ENCODE results near the gene TNRC18. TPM values are rescaled to one million over a fixed set of nuclear protein-coding genes. Genes with fewer than 3 reads are reported as not detected.
"Not testable (repeated sequence)": the region's sequence is repeated elsewhere in the genome, so short reads cannot be mapped to it uniquely, and the experiment has no call there.

Gene TNRC18
- total and polyA plus RNA-seq, 2 experiments from 2014 or later = 18.1 to 52.8 TPM

DNA sequence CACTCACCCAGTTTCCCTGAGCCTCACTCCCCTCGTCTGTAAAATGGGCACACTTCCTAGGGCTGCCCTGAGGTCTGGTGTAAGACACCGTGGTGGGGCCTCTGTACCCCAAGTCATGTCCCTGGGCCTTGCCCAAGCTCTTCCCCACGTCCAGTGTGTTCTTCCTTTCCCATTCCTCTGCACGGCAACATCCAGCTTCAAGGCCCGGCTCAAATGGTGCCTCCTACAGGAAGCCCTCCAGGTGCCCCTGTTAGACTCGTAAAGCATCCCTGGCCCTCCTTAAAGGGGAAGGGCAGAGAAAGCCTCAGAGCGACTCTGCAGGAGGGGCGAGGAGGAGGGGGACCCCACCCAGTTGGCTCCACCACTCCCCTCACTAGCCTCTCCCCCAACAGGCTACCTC is 132.3 kb downstream of the TNRC18 start:
- no peak overlapping the region for H3K4me3 ChIP-seq

DNA sequence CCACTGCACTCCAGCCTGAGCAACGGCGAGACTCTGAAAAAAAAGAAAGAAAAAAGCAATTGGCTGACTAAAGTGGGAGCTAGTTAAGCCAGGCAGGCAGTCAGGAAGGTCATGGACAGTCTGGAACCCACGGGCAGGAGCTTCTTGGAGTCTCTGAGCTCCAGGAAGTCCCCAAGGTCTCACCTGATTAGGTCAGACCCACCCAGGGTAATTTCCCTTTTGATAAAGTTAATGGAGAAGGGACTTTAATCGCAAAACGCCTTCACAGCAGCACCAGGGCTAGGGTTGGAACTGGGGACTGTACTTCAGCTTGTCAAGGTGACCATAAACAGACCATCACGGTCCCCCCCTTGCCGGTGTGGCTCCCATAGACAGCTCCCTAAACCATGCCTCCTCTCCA is 134.3 kb downstream of the TNRC18 start:
- H4K20me1 ChIP-seq (ENCODE audit: insufficient read depth, poor library complexity, severe bottlenecking) = no peaks in the 10 kb centered on the region
- no peaks in the 10 kb centered on the region for H3K9me3 ChIP-seq (ENCODE audit: low read depth)
- peaks cover 12% of the 10 kb centered on the region for H3K4me1 ChIP-seq (ENCODE audit: insufficient read depth)
- H3K9me2 ChIP-seq (replicated peaks; ENCODE audit: insufficient read depth) = no peaks in the 10 kb centered on the region
- no peaks in the 10 kb centered on the region for H3K36me3 ChIP-seq (replicated peaks; ENCODE audit: insufficient read depth, low read depth)
- H3K27ac ChIP-seq = no peak overlapping the region
- H3K4me3 ChIP-seq = no peak overlapping the region
- no peaks in the 10 kb centered on the region for H3K27me3 ChIP-seq
- H3K79me2 ChIP-seq = peaks cover under 1% of the 10 kb centered on the region
- WGBS (ENCODE audit: low lambda C conversion rate, missing lambda C conversion rate) = 98% methylated on average over 7 of the region's 7 CpGs
- TF ChIP-seq, protein P1, sequence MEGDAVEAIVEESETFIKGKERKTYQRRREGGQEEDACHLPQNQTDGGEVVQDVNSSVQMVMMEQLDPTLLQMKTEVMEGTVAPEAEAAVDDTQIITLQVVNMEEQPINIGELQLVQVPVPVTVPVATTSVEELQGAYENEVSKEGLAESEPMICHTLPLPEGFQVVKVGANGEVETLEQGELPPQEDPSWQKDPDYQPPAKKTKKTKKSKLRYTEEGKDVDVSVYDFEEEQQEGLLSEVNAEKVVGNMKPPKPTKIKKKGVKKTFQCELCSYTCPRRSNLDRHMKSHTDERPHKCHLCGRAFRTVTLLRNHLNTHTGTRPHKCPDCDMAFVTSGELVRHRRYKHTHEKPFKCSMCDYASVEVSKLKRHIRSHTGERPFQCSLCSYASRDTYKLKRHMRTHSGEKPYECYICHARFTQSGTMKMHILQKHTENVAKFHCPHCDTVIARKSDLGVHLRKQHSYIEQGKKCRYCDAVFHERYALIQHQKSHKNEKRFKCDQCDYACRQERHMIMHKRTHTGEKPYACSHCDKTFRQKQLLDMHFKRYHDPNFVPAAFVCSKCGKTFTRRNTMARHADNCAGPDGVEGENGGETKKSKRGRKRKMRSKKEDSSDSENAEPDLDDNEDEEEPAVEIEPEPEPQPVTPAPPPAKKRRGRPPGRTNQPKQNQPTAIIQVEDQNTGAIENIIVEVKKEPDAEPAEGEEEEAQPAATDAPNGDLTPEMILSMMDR (IDR thresholded peaks at IDR 0.05; ENCODE audit: poor library complexity) = no peak
- no peak for TF ChIP-seq EZH2phosphoT487 (IDR thresholded peaks at IDR 0.05; ENCODE audit: low read depth, severe bottlenecking, unreplicated experiment)
- no peak for TF ChIP-seq EZH2 (IDR thresholded peaks at IDR 0.05; ENCODE audit: borderline replicate concordance)
- no peak for DNase-seq (ENCODE audit: low spot score)
- H3K4me2 ChIP-seq = no peak overlapping the region
- H2AFZ ChIP-seq = no peak overlapping the region

More for the DNA sequence above, 132.3 kb downstream of the TNRC18 start:
- H4K20me1 ChIP-seq (ENCODE audit: insufficient read depth, poor library complexity, severe bottlenecking) = no peaks in the 10 kb centered on the region
- 96% methylated on average over 8 of the region's 8 CpGs for WGBS (ENCODE audit: low lambda C conversion rate, missing lambda C conversion rate)
- no peaks in the 10 kb centered on the region for H3K4me1 ChIP-seq (ENCODE audit: insufficient read depth)
- DNase-seq (ENCODE audit: low spot score) = no peak
- H3K27me3 ChIP-seq = no peaks in the 10 kb centered on the region
- no peaks in the 10 kb centered on the region for H3K9me3 ChIP-seq (ENCODE audit: low read depth)
- TF ChIP-seq EZH2phosphoT487 (IDR thresholded peaks at IDR 0.05; ENCODE audit: low read depth, severe bottlenecking, unreplicated experiment) (no peak), EZH2 (IDR thresholded peaks at IDR 0.05; ENCODE audit: borderline replicate concordance) (no peak)
- TF ChIP-seq, protein P1 (IDR thresholded peaks at IDR 0.05; ENCODE audit: poor library complexity) = no peak
- H2AFZ ChIP-seq = no peak overlapping the region
- no peak overlapping the region for H3K27ac ChIP-seq
- no peaks in the 10 kb centered on the region for H3K9me2 ChIP-seq (replicated peaks; ENCODE audit: insufficient read depth)
- no peaks in the 10 kb centered on the region for H3K36me3 ChIP-seq (replicated peaks; ENCODE audit: insufficient read depth, low read depth)
- no peaks in the 10 kb centered on the region for H3K79me2 ChIP-seq
- H3K4me2 ChIP-seq = no peak overlapping the region

DNA sequence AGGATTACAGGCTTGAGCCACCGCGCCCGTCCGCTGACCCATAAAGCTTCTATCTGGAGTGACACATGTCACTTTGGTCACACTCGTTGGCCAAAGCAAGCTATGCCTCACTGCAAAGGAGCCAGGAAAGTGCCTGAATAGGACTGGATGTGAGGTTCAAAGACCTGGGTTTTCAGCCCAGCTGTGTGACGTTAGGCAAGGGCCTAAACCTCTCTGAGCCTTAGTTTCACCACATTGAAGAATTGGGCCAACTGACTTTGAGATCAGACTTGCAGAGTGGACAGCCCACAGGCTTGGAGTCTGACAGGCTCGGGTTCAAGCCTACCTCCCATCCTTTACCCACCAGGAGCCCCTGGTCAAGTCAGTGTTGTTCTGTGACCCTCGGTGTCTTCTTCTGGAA is 135.1 kb downstream of the TNRC18 start:
- WGBS (ENCODE audit: low lambda C conversion rate, missing lambda C conversion rate) = over 99% methylated on average over 8 of the region's 8 CpGs
- DNase-seq (ENCODE audit: low spot score); H3K79me2 ChIP-seq; H4K20me1 ChIP-seq (ENCODE audit: insufficient read depth, poor library complexity, severe bottlenecking); H3K27me3 ChIP-seq; H3K4me2 ChIP-seq; H3K9me3 ChIP-seq (ENCODE audit: low read depth); H3K27ac ChIP-seq; H3K36me3 ChIP-seq (replicated peaks; ENCODE audit: insufficient read depth, low read depth); H2AFZ ChIP-seq; H3K4me3 ChIP-seq; H3K9me2 ChIP-seq (replicated peaks; ENCODE audit: insufficient read depth): not testable (repeated sequence)
- peaks cover 17% of the 10 kb centered on the region for H3K4me1 ChIP-seq (ENCODE audit: insufficient read depth)

DNA sequence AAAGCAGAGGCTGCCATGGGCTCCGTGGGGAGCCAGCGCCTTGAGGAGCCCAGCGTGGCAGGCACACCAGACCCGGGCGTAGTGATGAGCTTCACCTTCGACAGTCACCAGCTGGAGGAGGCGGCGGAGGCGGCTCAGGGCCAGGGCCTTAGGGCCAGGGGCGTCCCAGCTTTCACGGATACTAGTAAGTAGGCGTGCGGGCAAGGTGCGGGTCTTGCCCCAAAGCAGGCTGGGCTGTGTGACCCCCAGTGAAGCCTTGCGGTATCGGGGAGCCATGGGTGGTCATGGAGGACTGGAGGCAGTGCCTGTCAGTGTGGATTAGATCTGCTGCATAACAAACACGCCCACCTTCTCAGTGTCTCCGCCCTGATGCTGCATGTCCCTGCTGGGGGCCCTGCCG is 135.8 kb downstream of the TNRC18 start:
- Histone ChIP-seq H3K9me3 (ENCODE audit: low read depth) (no peaks in the 10 kb centered on the region), H3K36me3 (replicated peaks; ENCODE audit: insufficient read depth, low read depth) (no peaks in the 10 kb centered on the region), H4K20me1 (ENCODE audit: insufficient read depth, poor library complexity, severe bottlenecking) (no peaks in the 10 kb centered on the region), H3K79me2 (peaks cover 8% of the 10 kb centered on the region), H3K4me2 (no peak overlapping the region), H3K9me2 (replicated peaks; ENCODE audit: insufficient read depth) (no peaks in the 10 kb centered on the region), H3K4me1 (ENCODE audit: insufficient read depth) (peaks cover 17% of the 10 kb centered on the region), H3K27ac (no peak overlapping the region), H3K27me3 (no peaks in the 10 kb centered on the region), H2AFZ (no peak overlapping the region), H3K4me3 (no peak overlapping the region)
- DNase-seq (ENCODE audit: low spot score) = no peak
- WGBS (ENCODE audit: low lambda C conversion rate, missing lambda C conversion rate) = 97% methylated on average over 19 of the region's 19 CpGs
- TF ChIP-seq, protein P1 (IDR thresholded peaks at IDR 0.05; ENCODE audit: poor library complexity) = no peak
- TF ChIP-seq EZH2 (IDR thresholded peaks at IDR 0.05; ENCODE audit: borderline replicate concordance) (no peak), EZH2phosphoT487 (IDR thresholded peaks at IDR 0.05; ENCODE audit: low read depth, severe bottlenecking, unreplicated experiment) (no peak)

DNA sequence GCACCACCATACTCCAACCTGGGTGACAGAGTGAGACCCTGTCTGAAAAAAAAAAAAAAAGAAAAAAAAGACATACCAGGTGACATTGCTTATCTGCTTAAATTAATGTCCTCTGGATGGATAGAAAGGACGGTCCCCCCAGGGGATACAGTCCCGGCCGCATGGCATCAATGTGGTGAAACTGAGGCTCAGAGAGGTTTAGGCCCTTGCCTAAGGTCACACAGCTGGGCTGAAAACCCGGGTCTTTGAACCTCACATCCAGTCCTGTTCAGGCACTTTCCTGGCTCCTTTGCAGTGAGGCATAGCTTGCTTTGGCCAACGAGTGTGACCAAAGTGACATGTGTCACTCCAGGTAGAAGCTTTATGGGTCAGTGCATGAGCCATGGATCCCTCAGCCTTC is 136.3 kb downstream of the TNRC18 start:
- not testable (repeated sequence) for H3K9me2 ChIP-seq (replicated peaks; ENCODE audit: insufficient read depth); H3K27ac ChIP-seq; H3K9me3 ChIP-seq (ENCODE audit: low read depth); H4K20me1 ChIP-seq (ENCODE audit: insufficient read depth, poor library complexity, severe bottlenecking); H3K27me3 ChIP-seq; H3K36me3 ChIP-seq (replicated peaks; ENCODE audit: insufficient read depth, low read depth); H3K79me2 ChIP-seq; DNase-seq (ENCODE audit: low spot score); H3K4me2 ChIP-seq; H3K4me3 ChIP-seq; H2AFZ ChIP-seq
- peaks cover 17% of the 10 kb centered on the region for H3K4me1 ChIP-seq (ENCODE audit: insufficient read depth)
- WGBS (ENCODE audit: low lambda C conversion rate, missing lambda C conversion rate) = 91% methylated on average over 5 of the region's 5 CpGs
